HL-60 (cell line): Measurements from ENCODE around the gene RASSF5.
A peak's percentile ranks its signal among the peaks of the same experiment; 100 is the strongest.

Source experiments
- DNase-seq, 2 experiments: peaks; one replicate each; pipeline ENCODE4 v3.0.0-alpha.2; 2010 to 2020; ENCODE audit warnings: low read depth in 1 of 2, low spot score in 1 of 2
- H3K27ac ChIP-seq: fragments of 250-450 bp; sonication (Bioruptor Pico); replicated peaks from 2 replicates; pipeline ENCODE4 v1.5.1; 2020; ENCODE audit warnings: mild to moderate bottlenecking, moderate library complexity
- H3K27me3 ChIP-seq: fragments of 250-450 bp; sonication (Bioruptor Pico); 2 replicates; pipeline ENCODE4 v1.5.1; 2021; ENCODE audit warnings: mild to moderate bottlenecking, moderate library complexity; ENCODE audit not compliant: insufficient read depth, poor library complexity, severe bottlenecking
- H3K4me3 ChIP-seq: replicated peaks from 2 replicates; pipeline ENCODE4 v1.5.1; 2011; ENCODE audit warnings: mild to moderate bottlenecking, control low read depth, low read length; ENCODE audit not compliant: insufficient read depth
- CTCF ChIP-seq: IDR thresholded peaks from one replicate; pipeline ENCODE4 v1.5.1; 2011; ENCODE audit warnings: low read length, control low read depth, inconsistent platforms; ENCODE audit not compliant: insufficient read depth
- GABPA ChIP-seq: IDR thresholded peaks from 2 replicates; pipeline ENCODE4 v1.6.1; 2012; ENCODE audit warnings: low read depth
- POLR2AphosphoS5 ChIP-seq: IDR thresholded peaks from 2 replicates; pipeline ENCODE4 v1.6.1; 2012; ENCODE audit warnings: low read depth
- REST ChIP-seq: IDR thresholded peaks from 2 replicates; pipeline ENCODE4 v1.6.1; 2012; ENCODE audit warnings: low read depth; ENCODE audit not compliant: insufficient replicate concordance
- SPI1 ChIP-seq: IDR thresholded peaks from 2 replicates; pipeline ENCODE4 v1.6.1; 2012; ENCODE audit warnings: low read depth, mild to moderate bottlenecking, borderline replicate concordance

RASSF5 gene

DNA sequence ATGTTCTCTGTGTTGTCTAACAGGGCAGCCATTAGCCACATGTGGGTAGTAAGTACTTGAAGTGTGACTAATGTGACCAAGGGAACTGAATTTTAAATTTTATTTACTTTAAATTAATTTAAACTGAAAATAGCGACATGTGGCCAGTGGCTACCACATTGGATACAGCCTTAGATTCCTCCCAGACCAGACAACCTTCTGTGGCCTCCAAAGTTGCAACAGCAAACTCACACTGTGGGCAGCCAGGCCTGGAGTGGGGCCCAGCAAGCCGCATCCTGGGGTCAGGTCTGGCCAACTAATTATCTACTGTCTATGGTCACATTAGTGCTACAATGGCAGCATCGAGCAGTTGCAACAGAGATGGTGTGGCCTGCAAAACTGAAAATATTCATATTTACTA lies 93.2 kb downstream of the RASSF5 start:
- no peak overlapping the region for H3K4me3 ChIP-seq
- no peak overlapping the region for H3K27ac ChIP-seq
- no peak for DNase-seq
- H3K27me3 ChIP-seq = no peaks in the 10 kb centered on the region
- no peak for TF ChIP-seq SPI1

DNA sequence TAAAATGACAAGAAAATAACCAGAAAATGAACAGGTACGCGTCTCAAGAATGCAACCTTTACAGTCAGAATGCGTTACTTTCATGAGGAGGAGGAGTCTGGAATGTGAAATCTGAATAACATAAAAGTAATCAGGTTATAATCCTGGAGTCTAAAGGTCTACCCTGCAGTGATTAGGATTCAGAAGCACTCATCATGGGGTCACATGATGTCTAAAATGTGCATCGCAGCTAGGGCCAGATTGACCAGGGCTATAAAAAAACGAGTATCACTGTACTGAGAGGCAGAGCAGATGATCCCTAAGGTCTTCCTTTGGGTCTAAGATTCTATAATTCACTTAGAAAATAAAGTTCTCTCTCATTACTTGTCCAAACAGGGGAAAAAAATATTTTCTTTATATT lies 97.5 kb downstream of the RASSF5 start:
- DNase-seq = no peak
- H3K27ac ChIP-seq = no peak overlapping the region
- TF ChIP-seq REST (no peak), CTCF (no peak), POLR2AphosphoS5 (no peak), SPI1 (no peak), GABPA (no peak)
- H3K27me3 ChIP-seq = no peaks in the 10 kb centered on the region
- no peak overlapping the region for H3K4me3 ChIP-seq

- no peak overlapping the region for H3K4me3 ChIP-seq
- no peaks in the 10 kb centered on the region for H3K27me3 ChIP-seq
- peak in 1 of 2 experiments; percentile 44 for DNase-seq
- H3K27ac ChIP-seq = no peak overlapping the region
- TF ChIP-seq GABPA (no peak), CTCF (peak; percentile 31), POLR2AphosphoS5 (no peak), REST (no peak), SPI1 (no peak)
Observed at GRCh38 chr1:206606867-206607266, 99.5 kb downstream of the RASSF5 start.

DNA sequence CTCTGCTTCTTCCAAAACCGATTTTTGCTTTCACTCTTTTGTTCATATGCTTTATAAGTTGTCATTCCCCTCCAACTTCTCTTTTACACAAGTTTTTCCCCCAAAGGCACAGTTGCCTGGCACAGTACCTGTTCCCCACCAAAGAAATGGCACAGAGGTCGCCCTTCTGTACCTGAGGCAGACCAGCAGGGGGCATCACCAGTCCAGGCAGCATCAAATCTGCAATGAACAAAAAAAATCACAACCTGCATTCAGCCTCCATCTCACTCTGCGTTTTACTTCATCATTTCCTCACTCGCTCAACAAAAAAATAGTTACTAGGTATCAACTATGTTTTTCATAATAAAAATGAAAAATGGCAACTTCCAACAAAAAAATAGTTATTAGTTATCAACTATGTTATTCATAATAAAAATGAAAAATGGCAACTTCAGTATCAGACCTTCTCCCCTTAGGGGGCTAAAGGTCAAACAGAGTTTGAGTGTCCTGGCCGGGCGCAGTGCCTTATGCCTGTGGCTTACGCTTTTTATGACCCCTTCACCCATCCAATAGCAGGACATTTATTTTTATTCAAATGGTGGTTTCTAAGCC lies 100.9 kb downstream of the RASSF5 start:
- Histone ChIP-seq H3K4me3 (no peak overlapping the region), H3K27ac (no peak overlapping the region), H3K27me3 (no peaks in the 10 kb centered on the region)
- peak in 1 of 2 experiments; percentile 46 for DNase-seq
- no peak for TF ChIP-seq GABPA
- TF ChIP-seq SPI1 = no peak
- TF ChIP-seq CTCF = peak; percentile 48
